C1 segment of cervical spinal cord (tissue), 14 donors: Measurements from ENCODE around the gene SLC38A8.

ENCODE experiments used
- DNase-seq, 14 donors: peaks; one replicate each; lab custom pipeline; 2025; lab: John Stamatoyannopoulos, UW

SLC38A8 gene

DNA sequence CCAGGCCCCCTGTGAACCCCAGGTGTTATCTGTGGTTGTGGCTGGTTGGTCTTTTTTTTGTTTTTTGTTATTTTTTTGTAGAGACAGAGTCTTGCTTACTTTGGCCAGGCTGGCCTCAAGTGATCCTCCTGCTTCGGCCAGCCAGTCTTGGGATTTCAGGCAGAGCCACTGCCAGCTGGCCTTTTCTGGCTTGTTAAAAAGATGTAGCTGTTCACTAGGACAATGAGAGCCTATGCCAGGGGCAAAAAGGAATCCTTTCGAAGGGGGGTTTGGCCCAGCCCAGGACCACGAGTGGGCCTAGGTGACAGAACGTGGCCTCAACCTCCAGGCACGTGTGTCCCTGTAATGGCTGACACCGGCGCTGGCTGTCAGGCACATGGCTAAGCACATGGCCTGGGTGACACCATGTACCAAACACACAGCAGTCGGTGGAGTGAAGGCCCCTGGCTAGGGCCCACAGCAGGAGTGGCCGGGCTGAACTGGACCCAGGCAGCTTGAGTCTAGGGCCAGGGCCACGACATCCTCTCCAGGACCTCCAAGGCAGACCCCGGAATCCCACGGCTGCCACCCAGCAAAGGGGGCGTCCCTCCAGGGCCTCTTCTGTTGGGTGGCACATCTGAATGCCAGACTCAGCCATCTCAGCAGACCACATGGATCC lies 6.9 kb upstream of the SLC38A8 start:
- DNase-seq = peak in 4 of 14 donors; percentile 11 to 26 (median 20)

- DNase-seq = no peak
Measured at GRCh38 chr16:84048871-84049270, 6.3 kb upstream of the SLC38A8 start.

- DNase-seq = no peak
Measured at GRCh38 chr16:84048270-84048669, 5.7 kb upstream of the SLC38A8 start.

- DNase-seq = no peak
Measured at GRCh38 chr16:84047626-84048025, 5.0 kb upstream of the SLC38A8 start.

DNA sequence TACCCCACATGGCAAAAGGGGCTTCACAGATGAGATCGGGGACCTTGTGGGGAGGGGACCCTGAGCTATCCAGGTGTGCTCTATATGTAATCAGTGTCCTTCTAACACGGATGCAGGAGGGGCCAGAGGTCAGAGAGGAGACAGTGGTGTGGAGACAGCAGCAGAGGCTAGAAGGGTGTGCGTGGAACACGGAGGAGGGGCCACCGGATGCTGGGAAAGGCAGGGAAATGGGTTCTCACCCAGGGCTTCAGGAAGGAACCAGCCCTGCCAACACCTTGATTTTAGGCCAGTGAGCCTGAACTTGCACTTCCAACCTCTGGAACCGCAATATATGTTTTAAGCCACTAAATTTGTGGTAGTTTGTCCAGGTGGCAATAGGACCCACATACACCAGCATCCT lies 4.6 kb upstream of the SLC38A8 start:
- no peak for DNase-seq

GRCh38 chr16:84045818-84046470 lies 3.3 kb upstream of the SLC38A8 start:
- DNase-seq = no peak

- no peak for DNase-seq
Measured at GRCh38 chr16:84045001-84045817, 2.6 kb upstream of the SLC38A8 start.

- no peak for DNase-seq
Measured at GRCh38 chr16:84044118-84044488, 1.5 kb upstream of the SLC38A8 start.

DNA sequence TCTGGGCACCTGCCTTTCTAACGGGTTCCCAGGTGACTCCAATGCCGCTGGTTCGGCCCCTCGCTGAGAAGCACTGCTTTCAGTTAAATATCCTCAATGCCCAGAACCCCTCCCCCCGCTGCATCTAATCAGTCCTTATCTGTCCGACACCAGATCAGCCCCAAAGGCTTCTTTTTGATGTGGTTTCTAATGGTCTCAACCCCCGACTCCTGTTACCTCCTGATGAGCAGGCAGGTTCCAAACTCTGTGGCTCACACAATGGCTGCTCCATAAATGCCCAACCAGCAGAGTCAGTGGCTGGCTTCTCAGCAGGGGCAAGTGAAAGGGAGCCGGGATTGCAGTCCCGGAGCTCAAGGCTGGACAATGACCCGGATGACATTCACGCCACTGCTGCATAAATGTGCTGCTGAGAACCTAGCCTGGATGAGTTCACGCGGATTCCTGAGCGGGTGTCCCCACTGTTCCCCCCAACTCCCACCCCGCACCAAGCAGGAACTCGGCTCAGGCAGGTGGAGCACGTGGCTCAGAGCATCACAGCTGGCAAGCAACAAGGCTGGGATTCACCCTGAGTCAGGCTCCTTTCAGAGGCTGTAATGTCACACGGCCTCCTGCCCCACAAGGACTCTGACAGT lies 1.0 kb upstream of the SLC38A8 start:
- peak in 1 of 14 donors; percentile 21 for DNase-seq

GRCh38 chr16:84042879-84043485 lies 387 bp upstream of the SLC38A8 start:
- DNase-seq = no peak

DNA sequence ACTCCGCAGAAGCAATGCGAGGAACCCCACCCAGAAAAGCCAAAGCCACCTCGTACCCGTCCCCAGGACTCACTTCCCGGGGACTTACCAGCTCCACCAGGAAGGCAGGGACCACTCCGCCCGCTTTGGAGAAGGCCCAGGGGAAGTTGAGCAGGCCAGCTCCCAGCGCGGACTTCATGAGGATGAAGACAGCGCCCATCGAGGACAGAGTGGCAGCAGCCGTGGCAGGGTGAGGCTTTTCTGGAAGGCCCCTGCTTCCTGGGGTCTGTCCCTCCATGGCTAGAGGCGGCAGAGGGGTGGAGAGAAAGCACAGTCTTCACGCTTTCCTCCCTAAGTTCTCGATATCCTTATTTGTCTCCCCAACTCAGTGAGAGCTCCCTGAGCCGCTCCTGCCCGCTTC lies 714 bp downstream of the SLC38A8 start:
- no peak for DNase-seq

DNA sequence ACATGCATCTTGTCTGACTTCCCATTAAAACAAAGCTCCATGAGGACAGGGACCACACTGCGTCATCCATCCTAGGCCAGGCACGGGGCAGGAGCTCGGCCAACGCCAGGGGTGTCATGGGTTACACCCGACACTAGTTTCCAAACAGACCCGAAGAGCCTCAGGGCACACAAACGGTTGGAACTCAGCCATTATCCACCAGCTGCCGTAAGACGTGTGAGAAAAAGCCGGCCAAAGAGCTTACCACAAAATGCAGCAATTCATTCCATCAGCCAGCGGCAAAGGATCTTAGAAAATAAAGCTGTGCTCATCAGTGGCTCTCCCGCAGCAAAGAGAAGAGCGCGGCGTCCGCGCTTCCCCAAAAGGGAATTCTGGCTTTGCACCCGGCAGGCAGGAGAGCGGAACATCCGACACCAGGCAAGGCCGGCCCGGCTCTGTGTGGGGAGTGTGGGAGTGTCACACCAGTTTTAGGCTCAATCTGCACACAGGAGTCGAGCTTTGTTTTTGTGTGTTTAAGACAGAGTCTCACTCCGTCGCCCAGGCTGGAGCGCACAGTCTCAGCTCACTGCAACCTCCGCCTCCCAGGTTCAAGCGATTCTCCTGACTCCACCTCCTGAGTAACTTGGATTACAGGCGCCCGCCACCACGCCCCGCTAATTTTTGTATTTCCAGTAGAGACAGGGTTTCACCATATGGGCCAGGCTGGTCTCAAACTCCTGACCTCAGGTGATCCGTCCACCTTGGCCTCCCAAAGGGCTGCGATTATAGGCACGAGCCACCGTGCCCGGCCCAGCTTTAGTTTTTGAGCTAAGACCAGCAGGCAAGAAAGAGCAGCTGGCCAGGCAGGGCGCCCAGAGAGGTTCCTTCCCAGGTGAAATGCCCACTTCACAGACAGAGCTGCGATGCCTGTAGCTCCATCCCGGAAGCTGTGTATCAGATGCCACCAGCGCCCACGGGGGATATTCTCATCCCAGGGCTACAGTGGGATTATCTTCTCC lies 1.5 kb downstream of the SLC38A8 start:
- DNase-seq = peak in 2 of 14 donors; percentile 6 to 7

DNA sequence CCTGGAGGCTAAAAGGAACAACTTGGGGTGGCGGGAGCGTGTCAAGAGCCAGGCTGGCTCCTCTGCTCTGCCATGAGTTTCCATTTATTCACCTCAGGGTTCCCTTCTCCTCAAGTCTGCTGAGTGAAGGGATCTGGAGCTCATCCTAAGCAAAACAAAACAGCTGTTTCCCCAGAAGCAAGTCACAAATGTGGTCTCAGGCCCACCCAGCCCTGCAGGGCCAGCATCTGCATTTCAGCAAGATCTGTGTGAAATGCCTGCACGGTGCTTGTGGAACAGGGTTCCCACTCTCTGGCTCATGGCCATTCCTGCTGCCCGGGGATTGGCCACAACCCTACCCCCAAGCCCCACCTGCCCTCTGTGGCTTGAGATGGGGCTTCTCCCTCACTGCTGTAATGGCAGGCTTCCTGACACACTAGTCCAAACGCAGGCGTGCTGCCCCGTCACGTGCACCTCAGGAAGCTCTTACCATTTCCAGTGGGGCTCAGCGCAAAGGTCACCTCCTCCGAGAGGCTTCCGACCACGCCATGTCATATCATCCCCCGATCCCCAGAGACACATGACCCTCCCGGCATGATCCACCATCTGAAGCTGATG lies 2.3 kb downstream of the SLC38A8 start:
- no peak for DNase-seq

DNA sequence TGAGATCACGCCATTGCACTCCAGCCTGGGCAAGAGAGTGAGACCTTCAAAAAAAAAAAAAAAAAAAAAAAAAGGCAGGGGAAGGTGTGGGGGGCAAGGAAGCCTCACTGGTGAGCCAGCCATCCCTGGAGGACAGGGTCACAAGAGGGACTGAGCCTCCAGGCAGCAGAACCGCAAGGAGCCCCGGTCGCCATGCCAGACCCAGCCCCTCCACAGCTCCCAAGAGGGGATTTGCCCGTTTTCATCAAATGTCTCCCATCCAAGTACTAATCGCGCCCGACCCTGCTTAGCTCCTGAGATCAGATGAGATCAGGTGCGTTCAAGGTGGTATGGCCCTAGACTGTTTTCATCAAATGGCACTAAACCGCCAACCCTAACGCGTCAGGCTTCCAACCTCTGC lies 2.9 kb downstream of the SLC38A8 start:
- DNase-seq = no peak

DNA sequence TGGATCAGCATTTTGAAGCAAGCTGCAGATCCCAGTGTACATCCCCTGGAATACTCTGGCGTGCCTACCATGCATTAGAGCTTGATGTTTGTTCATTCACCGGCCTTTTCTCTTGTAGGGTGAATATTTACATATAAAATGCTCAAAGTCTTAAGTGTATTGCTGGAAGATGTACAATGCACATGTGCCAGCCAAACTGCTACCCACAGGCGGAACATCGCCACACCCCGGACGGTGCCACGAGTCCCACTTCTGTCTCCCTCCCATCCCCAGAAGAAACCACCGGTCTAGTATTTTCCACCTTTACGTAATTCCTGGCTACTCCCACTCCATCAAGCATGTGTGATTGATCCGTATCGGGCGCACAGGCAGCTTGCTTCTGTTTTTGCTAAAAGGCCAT lies 4.1 kb downstream of the SLC38A8 start:
- no peak for DNase-seq

GRCh38 chr16:84036982-84037425 lies 5.6 kb downstream of the SLC38A8 start:
- DNase-seq = no peak

GRCh38 chr16:84036131-84036530 lies 6.5 kb downstream of the SLC38A8 start:
- DNase-seq = no peak

- no peak for DNase-seq
Measured at GRCh38 chr16:84034516-84034915, 8.1 kb downstream of the SLC38A8 start.

DNA sequence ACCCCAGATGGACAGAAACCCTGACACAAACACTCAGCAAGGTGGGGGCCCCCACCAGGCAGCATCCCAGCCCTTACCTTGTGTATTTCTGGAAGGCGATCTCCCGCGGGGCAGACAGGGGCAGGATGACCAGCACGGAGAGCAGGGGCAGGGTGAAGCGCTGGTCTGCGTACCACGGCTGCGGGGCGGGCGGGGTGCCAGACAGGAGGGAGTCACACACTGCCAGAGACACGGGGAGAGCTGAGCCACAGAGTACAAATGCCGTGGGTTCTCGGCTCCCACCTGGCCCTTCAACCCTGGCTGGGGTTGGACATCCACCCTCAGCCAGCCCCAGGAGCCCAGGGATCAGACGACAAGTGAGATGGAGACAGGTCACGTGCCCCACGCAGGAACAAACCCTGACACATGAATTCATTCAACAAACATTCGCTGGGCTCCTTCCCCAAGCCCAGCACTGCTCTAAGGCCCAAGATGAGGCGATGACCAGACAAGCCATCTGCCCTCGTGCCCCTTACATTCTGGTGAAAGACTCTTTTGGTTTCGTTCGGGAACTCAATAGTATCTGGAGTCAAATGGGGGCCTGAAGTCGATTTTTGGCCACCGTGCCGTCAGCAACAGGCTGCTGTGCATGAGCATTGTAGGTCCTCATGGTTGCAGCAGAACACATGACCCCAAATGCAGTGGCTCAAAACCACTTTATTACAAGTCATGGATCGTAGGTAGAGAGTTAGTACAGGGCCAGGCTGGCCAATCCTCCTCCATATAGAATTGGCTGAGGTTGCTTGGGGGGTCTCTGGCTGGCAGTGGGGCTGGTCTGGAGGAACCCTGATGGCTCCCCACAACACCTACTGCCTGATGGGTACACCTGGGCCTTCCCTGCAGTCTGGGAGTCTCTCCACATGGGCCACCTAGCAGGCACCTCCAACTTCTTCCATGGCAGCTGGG lies 9.1 kb downstream of the SLC38A8 start:
- no peak for DNase-seq
